Type B pancreatic cell (in vitro differentiated cells): ENCODE measurements around the gene SLC23A3. TPM values are rescaled to one million over a fixed set of nuclear protein-coding genes. Genes with fewer than 3 reads are reported as not detected.

Experiments used
- DNase-seq: peaks from one replicate; pipeline ENCODE4 v3.0.0; 2021; ENCODE audit warnings: mixed read lengths; ENCODE audit not compliant: unreplicated experiment; ENCODE audit errors: extremely low spot score
- H3K27ac Mint-ChIP-seq: 2 replicates; pipeline ENCODE4 v1.8.0; 2021; ENCODE audit warnings: mild to moderate bottlenecking, mixed read lengths
- H3K27me3 Mint-ChIP-seq: 2 replicates; pipeline ENCODE4 v1.8.0; 2021; ENCODE audit warnings: mixed read lengths
- H3K36me3 Mint-ChIP-seq: 2 replicates; pipeline ENCODE4 v1.8.0; 2021; ENCODE audit warnings: mixed read lengths
- H3K4me1 Mint-ChIP-seq: one replicate; pipeline ENCODE4 v1.8.0; 2021; ENCODE audit warnings: mixed read lengths; ENCODE audit not compliant: unreplicated experiment
- H3K4me3 Mint-ChIP-seq: 2 replicates; pipeline ENCODE4 v1.8.0; 2021; ENCODE audit warnings: mild to moderate bottlenecking, mixed read lengths
- H3K9me3 Mint-ChIP-seq: 2 replicates; pipeline ENCODE4 v1.8.0; 2021; ENCODE audit warnings: mixed read lengths
- total RNA-seq: library from RNA; stranded (reverse); gene quantifications from 2 replicates; pipeline ENCODE4 v1.2.1, GENCODE V29; 2021; ENCODE audit warnings: low replicate concordance
- TF ChIP-seq, protein P1 (sequence below): fragments of 200-600 bp; sonication (generic); conservative IDR thresholded peaks from 2 replicates; pipeline ENCODE4 v1.5.0; 2021; ENCODE audit warnings: antibody characterized with exemption, mild to moderate bottlenecking

Gene SLC23A3
- total RNA-seq, 1 donor from 2014 or later: 5.5 TPM

- Mint-ChIP-seq H3K4me1 (peaks cover 21% of the 10 kb centered on the region), H3K36me3 (no peaks in the 10 kb centered on the region), H3K4me3 (no peak overlapping the region), H3K27ac (no peak overlapping the region), H3K27me3 (no peaks in the 10 kb centered on the region), H3K9me3 (no peaks in the 10 kb centered on the region)
- TF ChIP-seq, protein P1, sequence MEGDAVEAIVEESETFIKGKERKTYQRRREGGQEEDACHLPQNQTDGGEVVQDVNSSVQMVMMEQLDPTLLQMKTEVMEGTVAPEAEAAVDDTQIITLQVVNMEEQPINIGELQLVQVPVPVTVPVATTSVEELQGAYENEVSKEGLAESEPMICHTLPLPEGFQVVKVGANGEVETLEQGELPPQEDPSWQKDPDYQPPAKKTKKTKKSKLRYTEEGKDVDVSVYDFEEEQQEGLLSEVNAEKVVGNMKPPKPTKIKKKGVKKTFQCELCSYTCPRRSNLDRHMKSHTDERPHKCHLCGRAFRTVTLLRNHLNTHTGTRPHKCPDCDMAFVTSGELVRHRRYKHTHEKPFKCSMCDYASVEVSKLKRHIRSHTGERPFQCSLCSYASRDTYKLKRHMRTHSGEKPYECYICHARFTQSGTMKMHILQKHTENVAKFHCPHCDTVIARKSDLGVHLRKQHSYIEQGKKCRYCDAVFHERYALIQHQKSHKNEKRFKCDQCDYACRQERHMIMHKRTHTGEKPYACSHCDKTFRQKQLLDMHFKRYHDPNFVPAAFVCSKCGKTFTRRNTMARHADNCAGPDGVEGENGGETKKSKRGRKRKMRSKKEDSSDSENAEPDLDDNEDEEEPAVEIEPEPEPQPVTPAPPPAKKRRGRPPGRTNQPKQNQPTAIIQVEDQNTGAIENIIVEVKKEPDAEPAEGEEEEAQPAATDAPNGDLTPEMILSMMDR: no peak
- DNase-seq: no peak
Observed at GRCh38 chr2:219163156-219163555, 6.7 kb downstream of the SLC23A3 start.

DNA sequence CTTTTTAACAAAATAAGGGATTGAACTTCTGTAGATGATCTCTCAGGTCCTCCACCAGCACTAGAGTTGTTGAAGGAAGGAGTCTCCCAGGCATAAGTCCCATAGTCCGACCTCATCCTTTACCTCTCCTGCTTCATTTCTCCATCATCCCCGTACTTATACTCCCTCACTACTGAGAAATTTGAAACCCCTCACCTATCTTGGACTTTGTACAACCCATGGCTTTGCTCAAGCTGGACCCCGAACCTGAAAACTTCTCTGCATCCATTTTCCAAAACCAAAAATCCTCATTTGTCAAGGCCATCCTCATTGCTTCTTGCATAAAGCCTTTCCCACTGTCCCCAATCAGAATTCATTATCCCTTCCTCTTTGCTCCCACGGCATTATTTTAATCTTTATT lies 8.7 kb downstream of the SLC23A3 start:
- H3K4me3 Mint-ChIP-seq: peak overlapping the region; percentile 97
- H3K36me3 Mint-ChIP-seq: peaks cover 9% of the 10 kb centered on the region
- H3K9me3 Mint-ChIP-seq: no peaks in the 10 kb centered on the region
- no peak for DNase-seq
- peaks cover 21% of the 10 kb centered on the region for H3K4me1 Mint-ChIP-seq
- H3K27me3 Mint-ChIP-seq: no peaks in the 10 kb centered on the region
- peak overlapping the region; percentile 96 for H3K27ac Mint-ChIP-seq
- TF ChIP-seq, protein P1: no peak

DNA sequence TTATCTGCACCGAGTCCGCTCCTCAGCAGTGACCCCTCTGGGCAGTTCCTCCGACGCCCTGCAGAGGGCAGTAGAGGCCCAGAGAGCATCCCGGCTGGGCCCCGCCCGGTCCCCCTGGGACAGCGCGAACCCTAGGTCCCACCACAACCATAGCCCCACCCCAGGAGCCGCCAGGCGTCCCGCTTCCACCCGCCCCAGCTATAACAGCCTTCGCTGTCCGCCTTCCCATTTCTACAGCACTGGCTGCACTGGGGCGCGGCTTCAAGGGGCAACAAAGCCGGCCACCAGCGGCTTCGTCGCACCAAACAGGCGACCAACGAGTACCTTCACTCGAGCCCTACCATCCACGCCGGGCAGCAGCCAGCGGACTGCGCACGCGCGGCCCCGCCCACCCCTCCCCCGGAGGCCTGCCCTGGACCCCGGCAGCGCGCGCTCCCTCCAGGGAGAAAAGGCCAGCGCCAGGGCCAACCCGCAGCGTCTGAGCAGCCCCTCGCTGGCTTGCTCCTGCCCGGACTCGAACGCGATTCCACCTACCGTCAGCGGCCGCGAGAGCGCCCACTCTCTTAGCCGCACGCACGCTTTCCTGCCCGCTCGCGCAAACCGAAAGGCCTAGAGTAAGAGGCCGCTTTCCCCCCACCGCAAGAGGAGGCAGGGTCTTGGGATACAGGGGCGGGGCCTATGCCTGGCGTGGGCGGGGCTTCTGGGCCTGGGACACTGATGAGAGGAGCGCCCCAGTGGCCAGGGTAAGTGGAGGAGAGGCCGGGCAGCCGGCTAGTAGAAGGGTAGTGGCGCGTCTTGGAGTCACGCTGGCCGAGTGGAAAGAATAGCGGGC lies 9.4 kb downstream of the SLC23A3 start, which contains the start of gene NHEJ1:
TSS of gene NHEJ1 (minus strand) at position 630 of the 832 bp plus-strand sequence. CDS start 2,453 bp downstream, outside the sequence.
- Mint-ChIP-seq H3K4me1 (peaks cover 21% of the 10 kb centered on the region), H3K27me3 (no peaks in the 10 kb centered on the region), H3K36me3 (peaks cover 9% of the 10 kb centered on the region), H3K4me3 (peak within 1 kb of the TSS; percentile 97), H3K9me3 (no peaks in the 10 kb centered on the region), H3K27ac (peak within 1 kb of the TSS; percentile 96)
- TF ChIP-seq, protein P1: peak; percentile 100
- DNase-seq: peak; percentile 95

DNA sequence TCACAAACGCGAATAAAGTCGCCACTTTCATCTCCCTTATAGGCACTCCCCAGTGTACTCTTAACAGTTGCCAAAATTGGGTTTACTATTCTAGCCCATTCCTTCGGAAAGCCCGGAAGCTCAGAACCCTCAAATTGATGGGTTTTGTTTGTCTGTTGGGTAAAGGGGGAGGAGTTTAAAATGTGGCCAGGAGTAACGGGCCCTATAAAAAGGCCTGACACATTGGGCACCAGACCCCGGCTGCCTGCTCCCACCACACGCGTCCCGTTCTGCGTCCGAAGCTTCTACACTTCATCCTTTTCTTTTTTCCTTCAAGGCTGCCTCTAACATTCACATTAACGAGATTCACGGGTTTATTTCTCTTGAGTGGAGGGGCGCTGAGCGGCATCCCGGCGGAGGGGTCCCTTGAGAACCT lies 10.1 kb downstream of the SLC23A3 start:
- TF ChIP-seq, protein P1: no peak

GRCh38 chr2:219158586-219158985 lies 11.2 kb downstream of the SLC23A3 start:
- H3K27me3 Mint-ChIP-seq: no peaks in the 10 kb centered on the region
- H3K4me1 Mint-ChIP-seq: peaks cover 21% of the 10 kb centered on the region
- peaks cover 9% of the 10 kb centered on the region for H3K36me3 Mint-ChIP-seq
- TF ChIP-seq, protein P1: no peak
- H3K9me3 Mint-ChIP-seq: no peaks in the 10 kb centered on the region
- H3K27ac Mint-ChIP-seq: no peak overlapping the region
- no peak for DNase-seq
- peak overlapping the region; percentile 40 for H3K4me3 Mint-ChIP-seq

More for the DNA sequence above, 10.1 kb downstream of the SLC23A3 start:
- peak overlapping the region; percentile 96 for H3K27ac Mint-ChIP-seq
- DNase-seq: no peak
- no peaks in the 10 kb centered on the region for H3K27me3 Mint-ChIP-seq
- peaks cover 21% of the 10 kb centered on the region for H3K4me1 Mint-ChIP-seq
- peaks cover 9% of the 10 kb centered on the region for H3K36me3 Mint-ChIP-seq
- no peaks in the 10 kb centered on the region for H3K9me3 Mint-ChIP-seq
- H3K4me3 Mint-ChIP-seq: peak overlapping the region; percentile 97
